NCI-H510A (cell line): Measurements from ENCODE around the gene GFM1.
"Not testable (repeated sequence)": the region's sequence is repeated elsewhere in the genome, so short reads cannot be mapped to it uniquely, and the experiment has no call there.

Experiments
- DNase-seq: peaks from one replicate; lab custom pipeline; 2025; lab: John Stamatoyannopoulos, UW

GFM1 gene

GRCh38 chr3:158678687-158679086, 34.4 kb downstream of the GFM1 start:
- DNase-seq, result no peak

DNA sequence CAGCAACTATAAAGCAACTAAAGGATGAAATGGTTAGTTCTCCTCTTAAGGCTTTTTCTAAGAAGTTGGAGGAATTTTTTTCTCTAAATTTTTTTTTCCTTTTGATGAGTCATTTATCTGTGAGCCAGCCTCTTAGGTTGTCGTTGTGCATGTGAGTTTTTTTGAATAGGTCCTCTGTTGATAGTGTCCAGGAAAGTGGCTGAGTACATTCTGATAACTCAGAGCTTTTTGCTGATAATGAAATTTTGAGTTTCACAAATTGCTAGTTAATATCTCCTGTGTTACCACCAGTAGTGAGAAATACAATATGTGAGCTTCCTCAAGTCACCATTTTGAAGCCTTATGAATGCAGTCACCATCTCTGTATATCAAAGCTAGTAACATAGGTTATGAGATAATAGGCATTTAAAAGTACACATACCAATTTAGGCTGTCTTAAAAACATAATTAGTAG, 35.2 kb downstream of the GFM1 start:
- DNase-seq, result no peak

DNA sequence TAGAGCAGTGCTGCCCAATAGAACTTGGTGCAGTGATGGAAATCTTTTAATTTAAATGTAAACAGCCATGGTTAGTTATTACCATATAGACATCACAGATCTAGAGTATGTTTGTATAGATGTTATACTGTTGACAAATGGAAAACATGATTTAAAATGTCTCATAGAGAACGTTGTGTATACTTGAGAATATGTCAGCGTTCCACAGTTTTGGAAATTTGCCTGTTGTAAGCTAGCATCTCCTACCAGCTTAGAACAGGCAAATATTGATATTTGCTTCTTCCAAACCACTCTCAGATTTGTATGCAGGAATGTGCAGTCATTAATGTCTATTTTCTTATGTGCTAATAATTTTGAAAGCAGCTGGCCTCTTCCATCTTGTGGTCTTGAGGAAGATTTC, 36.5 kb downstream of the GFM1 start:
- no peak for DNase-seq

GRCh38 chr3:158683230-158683962, 39.1 kb downstream of the GFM1 start:
- DNase-seq, result no peak

DNA sequence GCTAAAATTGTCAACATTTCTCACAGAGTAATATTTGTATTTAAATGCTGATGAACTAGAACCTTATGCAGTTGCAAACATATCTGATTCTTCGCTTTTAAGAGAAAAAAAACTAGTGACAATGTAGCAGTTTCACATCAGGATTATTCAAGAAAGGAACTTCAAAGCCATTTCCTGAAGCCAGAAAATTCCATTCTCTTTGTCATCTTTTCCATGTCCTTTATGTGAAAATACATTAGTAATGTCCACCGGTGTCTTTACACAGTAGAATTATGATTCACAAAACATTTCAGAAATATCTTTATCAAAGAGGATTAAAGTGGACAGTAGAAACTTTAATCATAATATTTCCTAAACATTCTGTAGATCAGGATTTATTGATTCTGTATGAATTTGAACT, 40.8 kb downstream of the GFM1 start:
- DNase-seq, result no peak

- not testable (repeated sequence) for DNase-seq
Observed at GRCh38 chr3:158693866-158694456, 49.6 kb downstream of the GFM1 start.

- no peak for DNase-seq
Observed at GRCh38 chr3:158696618-158697017, 52.3 kb downstream of the GFM1 start.

DNA sequence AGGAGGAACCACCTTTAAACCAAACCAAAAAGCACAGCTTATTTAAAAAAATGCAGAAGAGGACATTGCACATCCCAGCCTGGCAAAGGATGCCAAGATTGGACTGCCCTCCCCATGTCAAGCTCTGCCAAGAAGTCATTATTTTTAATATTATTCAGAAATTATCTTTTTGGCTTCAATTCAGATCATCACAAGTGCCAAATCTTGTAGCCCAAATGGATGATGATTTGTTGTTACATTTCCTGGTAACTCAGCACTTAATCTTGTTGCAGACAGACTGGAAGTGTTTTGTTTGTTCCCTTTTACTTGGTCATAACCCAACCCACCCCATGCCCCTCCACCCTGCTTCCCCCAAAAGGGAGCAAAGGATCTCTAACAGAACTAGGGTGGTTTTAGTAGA, 56.2 kb downstream of the GFM1 start:
- DNase-seq, result no peak

DNA sequence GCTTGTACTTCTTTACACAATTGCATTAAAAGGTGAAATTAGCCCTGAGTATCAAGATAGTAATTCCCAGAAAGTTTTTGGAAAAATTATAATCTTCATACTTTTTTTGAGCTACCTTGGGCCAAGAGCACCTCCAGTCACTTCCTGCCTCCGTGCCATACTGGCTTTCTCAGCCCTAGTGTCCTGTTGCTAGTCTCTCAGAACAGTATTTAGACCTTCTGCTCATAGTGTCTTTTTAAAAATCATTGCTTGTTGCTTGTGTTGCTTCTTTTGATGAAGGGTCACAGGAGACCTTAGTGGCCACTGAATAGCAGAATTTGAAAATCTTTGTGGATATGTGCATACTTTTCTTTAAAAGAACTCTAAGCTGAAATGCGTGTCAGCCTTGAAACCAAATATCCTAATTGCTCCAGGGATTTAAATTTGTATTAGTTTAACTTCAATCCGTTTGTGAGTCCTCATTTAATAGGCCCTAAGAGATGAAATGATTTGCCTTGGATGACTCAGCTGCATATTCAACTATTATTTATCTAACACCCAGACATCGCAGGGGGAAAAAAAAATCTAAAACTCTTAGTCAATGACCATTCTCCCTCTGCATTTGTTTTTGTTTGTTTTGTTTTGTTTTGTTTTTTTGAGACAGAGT, 57.2 kb downstream of the GFM1 start:
- no peak for DNase-seq

DNA sequence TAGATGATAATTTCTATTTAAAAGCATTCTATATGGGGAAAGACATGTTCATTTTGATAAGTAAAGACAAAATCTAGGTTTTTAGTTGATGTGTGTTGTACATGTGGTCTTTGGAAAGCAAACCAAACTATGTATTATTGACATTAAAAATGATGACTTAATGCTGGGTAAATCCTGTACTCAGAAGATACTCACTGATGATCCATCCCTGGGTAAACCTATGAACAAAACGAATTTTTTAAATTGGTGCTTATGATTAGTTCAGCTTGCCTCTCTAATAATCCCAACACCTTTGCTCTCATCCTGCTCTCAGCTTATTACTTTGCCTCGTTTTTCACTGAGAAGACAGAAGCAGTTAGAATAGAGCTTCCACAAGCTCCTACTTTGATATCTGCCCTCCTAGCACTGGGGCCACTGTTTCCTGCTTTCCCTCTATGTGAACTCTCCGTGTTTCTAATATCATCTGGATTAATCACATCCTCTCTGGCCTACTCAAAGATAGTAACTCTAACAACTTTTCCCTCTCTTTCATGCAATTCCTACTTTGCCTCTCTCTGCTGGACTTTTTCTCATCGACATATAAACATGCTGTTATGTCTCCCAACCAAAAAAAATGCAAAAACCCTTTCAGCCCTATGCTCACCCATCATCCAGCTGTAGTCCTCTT, 58.6 kb downstream of the GFM1 start:
- no peak for DNase-seq

- DNase-seq, result no peak
Observed at GRCh38 chr3:158703566-158703965, 59.2 kb downstream of the GFM1 start.

DNA sequence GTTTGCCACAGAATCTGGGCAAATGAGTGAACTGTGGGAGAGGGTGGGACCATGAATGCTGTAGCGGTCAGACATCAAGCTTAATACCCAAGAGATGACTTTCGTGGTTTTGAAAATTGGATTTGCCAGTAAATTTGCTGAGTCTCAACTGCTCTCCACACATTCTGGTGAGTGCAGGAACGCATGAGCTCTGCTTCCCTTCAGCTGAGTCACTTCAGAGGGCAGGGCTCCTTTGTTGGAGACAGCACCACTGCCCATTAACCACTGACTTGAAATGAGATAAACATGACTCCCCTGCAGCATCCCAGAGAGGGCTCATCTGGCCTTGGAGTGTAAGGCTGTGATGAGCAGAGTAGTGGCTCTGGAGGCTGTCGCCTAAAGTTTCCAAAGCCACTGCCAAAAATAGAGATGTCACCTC, 65.3 kb downstream of the GFM1 start:
- DNase-seq, result no peak

DNA sequence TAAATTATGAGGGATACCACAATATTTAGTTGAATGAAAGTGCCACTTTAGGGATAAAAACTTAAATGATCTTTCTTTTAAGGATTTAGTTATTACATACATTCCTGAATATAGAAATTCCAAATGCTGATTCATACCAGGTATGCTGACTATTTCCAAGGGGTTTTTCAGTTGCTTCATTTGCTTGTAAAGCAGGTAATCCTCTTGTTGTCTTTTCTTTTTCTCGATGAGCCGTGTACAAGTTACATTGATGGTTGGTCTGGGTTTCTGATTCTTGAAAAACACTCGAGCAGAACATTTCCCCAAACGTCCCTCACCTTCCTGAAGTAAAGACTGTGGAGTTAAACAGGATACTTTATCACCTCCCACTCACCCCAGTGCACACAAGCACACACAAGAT, 66.3 kb downstream of the GFM1 start:
- DNase-seq, result no peak

GRCh38 chr3:158711886-158712285, 67.6 kb downstream of the GFM1 start:
- DNase-seq, result no peak

DNA sequence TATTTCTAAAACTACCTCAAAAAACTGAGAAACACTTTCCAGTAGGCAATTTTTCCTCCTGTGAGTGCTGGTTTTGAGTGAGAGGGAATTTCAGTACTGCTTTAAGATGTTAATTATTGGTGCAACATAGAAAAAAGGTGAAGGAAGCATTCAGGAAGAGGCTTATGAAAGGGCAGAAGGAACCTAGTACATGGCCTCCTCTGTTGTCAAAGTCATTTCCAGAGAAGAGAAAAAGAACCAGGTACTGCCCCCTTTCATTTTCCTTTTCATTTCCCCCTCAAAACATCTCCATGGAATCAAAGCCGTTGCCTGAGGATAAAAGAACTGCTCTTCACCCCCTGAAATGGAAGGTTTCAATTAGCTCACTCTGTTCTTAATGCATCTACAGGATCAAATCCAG, 68.1 kb downstream of the GFM1 start:
- no peak for DNase-seq

- no peak for DNase-seq
Observed at GRCh38 chr3:158713094-158713499, 68.8 kb downstream of the GFM1 start.

DNA sequence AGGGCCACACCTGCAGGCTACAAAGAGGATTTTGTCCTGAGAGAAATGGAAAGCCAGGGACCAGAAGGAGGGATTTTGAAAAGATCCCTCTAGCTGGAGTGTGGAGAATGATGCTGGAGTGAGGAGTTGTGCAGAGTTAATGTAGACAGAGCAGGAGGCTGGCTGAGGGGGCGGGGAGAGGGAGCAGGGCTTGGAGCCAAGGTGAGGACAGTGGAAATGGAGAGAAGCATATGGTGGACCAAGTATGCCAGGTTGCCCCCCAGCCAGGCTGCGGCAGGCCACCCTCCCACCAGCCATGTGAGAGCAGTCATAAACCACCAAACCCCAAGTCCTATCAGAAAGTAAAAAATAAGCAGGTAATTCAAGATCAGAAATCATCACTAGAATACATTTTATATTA, 73.2 kb downstream of the GFM1 start:
- no peak for DNase-seq

DNA sequence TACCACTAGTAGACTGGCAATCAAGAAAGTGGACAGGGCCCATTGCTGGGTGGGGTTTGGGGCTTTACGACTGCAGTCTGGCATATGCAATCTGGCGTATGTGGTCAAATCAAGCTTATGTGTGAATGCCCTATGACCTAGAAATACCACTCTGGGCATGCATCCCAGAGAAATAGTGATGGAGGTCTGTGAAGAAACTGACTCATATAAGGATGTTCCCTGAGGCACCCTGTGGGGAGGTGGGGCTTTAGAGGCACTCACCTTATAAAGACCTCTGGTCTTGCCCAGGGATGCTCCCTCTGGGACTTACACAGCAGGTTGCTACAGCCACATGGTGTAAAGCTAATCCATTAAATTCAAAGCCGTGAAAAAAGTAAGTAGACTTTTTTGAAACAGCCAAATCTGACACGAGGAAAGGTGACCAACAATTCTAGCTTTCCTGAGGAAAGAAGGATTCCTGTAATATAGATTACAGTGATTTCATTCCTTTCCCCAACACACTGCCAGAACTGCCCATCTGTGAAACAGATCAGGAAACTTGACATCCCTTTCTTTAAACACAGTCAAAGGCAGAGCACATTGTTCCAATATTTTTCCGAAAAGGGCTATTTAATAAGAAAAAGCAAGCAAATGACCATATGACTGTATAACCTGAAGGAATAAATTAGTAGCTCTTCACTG, 74.3 kb downstream of the GFM1 start:
- DNase-seq, result no peak

DNA sequence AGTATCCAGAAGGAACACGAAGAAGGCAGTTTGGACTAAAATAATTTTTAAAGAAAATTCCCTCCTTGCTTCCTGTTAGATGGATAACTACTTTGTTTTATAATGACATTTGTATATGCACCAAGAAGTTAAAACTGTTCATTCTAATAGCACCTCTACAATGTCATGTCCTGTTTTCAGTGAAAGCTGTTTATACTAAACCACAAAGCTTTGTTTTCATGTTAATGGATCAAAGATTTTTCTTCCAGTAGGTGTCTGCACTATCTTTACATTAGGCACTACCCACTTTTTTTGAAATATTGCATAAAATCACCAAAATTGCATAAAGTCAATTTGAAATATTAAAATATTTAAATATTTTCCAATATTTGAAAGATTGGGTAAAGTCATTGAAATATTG, 77.8 kb downstream of the GFM1 start:
- DNase-seq, result no peak

- no peak for DNase-seq
Observed at GRCh38 chr3:158723991-158724390, 79.7 kb downstream of the GFM1 start.

DNA sequence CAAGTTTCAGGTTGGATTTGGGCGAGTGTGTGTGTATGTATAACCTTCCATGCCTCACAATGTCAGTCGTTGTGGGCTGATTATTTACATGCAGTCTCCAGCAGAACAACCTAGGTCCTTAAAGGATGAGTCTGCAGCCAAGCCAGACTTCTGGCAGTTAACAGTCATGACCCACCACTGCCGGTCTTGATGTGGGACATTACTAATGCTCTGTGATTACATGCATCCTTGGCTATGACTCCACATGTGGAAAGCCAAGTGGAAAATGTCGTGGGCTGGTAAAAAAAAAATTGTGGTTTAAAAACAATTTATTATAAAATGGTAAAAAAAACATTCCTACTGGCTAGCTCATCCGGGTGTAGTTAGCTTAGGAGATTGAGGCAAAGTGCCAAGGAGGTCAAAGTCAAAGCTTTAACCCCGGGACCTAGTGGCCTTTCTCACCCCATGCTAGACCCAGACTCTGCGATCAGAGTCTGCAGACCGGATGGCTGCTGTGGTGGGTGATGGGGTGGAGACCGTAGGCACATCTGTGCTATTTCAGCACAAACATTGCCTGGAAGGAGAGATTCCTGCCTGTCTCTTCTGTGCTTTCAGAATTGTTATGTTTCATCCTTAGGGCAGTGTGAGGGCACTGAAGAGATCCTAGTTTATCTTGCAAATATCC, 81.2 kb downstream of the GFM1 start:
- DNase-seq, result no peak
